Raji (cell line): ENCODE results near the gene UBASH3B.

ENCODE experiments used
- POLR2A ChIP-seq: IDR thresholded peaks from 2 replicates; pipeline ENCODE4 v1.6.1; 2011; ENCODE audit warnings: low read depth, low read length, control low read depth; ENCODE audit not compliant: insufficient read depth

Gene UBASH3B

GRCh38 chr11:122691549-122692150 lies 36.1 kb downstream of the UBASH3B start:
- no peak for TF ChIP-seq POLR2A

GRCh38 chr11:122692444-122692843 lies 36.9 kb downstream of the UBASH3B start:
- no peak for TF ChIP-seq POLR2A

- no peak for TF ChIP-seq POLR2A
Observed at GRCh38 chr11:122695076-122695615, 39.6 kb downstream of the UBASH3B start.

GRCh38 chr11:122696662-122697061 lies 41.1 kb downstream of the UBASH3B start:
- no peak for TF ChIP-seq POLR2A

GRCh38 chr11:122697636-122698167 lies 42.2 kb downstream of the UBASH3B start:
- TF ChIP-seq POLR2A, result peak; percentile 38; the same call in 1 of the 2 replicates

DNA sequence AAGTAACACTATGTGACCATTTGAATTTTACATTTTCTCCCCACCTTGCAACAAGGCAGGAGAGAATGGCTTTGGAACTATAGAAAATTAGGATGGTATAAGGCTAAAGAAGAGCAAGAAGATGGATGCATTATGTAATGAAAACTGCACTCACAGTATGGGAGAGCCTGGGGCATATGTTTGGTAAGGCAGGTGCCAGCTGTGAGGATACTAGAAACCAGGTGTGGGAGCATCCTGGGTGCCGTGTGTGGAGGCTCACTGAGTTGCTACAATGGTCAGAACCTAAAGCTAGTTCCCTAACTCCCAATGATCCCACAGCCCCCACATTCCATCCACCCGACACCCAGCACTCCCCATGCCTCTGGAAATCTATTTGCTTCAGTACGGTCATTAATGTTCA lies 42.9 kb downstream of the UBASH3B start:
- no peak for TF ChIP-seq POLR2A

- no peak for TF ChIP-seq POLR2A
Observed at GRCh38 chr11:122700666-122701065, 45.1 kb downstream of the UBASH3B start.

DNA sequence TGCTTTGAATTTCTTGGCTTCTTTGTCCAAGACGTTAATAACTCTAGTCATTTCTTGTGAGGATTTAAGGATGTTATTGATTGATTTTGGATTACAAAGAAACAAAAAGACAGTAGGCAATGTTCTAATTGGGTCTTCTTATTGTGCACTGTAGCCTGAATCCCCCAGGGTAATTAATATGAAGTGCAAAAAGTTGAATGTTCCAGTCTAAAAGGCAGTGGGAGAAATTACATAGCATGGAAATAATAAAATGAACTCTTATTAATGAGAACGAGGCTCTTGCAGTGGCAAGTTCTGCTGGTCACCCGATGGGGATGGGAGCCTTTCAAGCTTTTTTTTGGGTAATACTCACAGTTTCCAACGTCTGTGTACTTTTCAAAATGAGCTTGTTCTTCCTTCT lies 45.6 kb downstream of the UBASH3B start:
- no peak for TF ChIP-seq POLR2A

DNA sequence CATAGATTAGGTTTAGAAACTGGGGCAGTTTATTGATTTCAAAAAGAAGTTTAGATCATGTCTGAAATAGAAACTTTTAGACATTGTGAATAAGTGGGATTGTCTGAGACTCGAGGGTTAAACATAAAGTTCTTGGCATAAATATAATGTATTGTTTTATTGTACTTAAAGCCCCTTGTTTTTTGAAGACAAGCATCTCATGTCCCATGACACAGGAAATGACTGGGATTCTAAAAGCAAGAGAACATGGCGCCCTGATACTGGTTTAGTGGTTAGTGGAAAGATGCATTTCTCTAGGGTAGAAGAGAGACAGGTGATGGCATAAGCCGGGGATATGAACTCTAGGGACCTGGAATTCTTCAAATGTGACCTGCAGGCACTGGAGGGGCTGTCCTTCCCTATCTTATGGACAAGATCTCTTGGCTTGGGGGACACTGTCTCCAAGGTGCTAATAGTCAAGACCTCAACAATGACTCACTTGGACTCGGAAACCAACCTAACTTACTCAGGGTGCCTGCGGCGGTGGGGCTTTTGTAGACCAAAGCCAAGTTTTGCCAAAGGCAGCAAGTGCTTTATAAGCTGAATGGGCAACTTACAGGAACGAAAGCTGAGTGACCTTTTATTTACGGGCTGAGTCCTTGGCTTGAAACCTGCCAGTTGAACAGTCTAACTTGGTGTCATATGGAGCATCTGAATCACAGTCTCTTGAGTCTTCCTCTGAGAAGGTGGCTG lies 48.2 kb downstream of the UBASH3B start:
- no peak for TF ChIP-seq POLR2A

GRCh38 chr11:122705396-122705795 lies 49.9 kb downstream of the UBASH3B start:
- TF ChIP-seq POLR2A, result no peak

DNA sequence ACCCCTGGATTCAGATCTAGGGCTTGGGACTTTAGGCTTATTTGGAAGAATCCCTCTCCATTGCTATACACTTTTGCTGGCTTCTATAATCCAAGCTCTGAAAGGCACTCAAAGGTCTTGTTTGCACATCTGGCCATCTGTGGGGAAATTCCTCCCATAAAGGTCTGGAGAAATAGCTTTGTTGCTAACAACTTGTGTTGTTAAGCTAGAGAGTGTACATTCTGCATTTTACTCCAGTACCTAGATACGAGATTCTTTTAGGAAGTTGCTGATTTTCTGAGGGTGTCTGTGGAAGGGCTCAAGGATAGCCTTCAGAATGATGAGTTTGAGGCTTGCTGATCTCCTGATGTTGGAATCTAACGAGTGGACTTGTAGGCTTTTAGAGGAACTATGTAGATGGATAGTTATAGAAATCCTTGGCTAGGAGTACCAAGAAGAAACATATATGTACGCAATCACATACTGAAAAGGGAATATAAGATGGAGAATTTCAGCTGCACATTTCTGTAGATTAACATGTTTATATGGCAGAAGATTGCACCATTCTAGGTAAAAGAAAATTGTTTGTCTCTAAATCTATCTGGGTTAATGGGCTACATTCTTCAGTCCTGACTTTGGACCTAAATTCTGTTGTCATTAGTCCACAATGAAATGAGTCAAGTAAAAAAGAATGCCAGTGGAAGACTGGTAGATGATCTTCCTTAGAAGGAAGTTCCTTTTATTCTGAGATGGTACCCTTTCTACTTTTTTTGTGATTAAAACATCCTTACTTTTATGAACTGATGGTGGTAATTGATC lies 51.0 kb downstream of the UBASH3B start:
- no peak for TF ChIP-seq POLR2A

DNA sequence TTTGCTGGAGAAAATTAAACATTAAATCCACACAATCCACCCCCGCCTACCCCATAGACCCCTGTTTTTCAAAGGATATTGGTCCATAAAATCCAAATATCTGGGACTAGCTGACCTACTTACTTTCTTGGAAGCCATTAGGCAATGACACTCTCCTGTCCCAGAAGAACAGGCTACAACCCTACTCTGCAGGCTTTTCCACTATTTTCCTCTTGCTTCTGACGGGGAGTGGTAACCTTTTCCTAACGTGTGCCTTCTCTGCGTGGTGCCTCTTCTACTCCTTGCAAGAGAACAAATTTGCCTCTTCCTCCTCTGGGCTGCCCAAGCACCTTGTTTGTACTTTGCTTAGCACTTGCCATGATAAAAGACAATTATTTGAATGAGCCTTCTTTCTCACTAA lies 51.6 kb downstream of the UBASH3B start:
- TF ChIP-seq POLR2A, result no peak

- TF ChIP-seq POLR2A, result no peak
Observed at GRCh38 chr11:122707901-122708300, 52.4 kb downstream of the UBASH3B start.

- no peak for TF ChIP-seq POLR2A
Observed at GRCh38 chr11:122709039-122709760, 53.7 kb downstream of the UBASH3B start.

GRCh38 chr11:122711362-122711761 lies 55.8 kb downstream of the UBASH3B start:
- TF ChIP-seq POLR2A, result no peak
